Tibial nerve (tissue), 3 donors: ENCODE measurements around the gene CHURC1.

Experiments used
- CTCF ChIP-seq, 5 experiments: fragments of 200-600 bp in 3 of 5; fragments of 450-650 bp in 2 of 5; sonication (generic) in 3 of 5; IDR thresholded peaks; one replicate each; pipeline ENCODE4 v1.5.1; 2016 to 2019; ENCODE audit warnings: antibody characterized with exemption in 5 of 5, mild to moderate bottlenecking in 3 of 5, moderate library complexity in 2 of 5
- POLR2A ChIP-seq, 2 donors: fragments of 450-650 bp; IDR thresholded peaks; one replicate each; pipeline ENCODE4 v1.6.1; 2017; ENCODE audit warnings: antibody characterized with exemption in 2 of 2, mild to moderate bottlenecking in 2 of 2, moderate library complexity in 2 of 2

GRCh38 chr14:64960762-64961276 lies 46.6 kb downstream of the CHURC1 start:
- TF ChIP-seq CTCF (IDR thresholded peaks at IDR 0.05), result no peak
- no peak for TF ChIP-seq POLR2A (IDR thresholded peaks at IDR 0.05)
